ENCODE measurements around the gene TMEM163. TPM values are rescaled to one million over a fixed set of nuclear protein-coding genes. Genes with fewer than 3 reads are reported as not detected.

Gene TMEM163
- total RNA-seq, 1 donor from 2014 or later = 16.3 TPM

GRCh38 chr2:134449157-134449556 lies 269.6 kb downstream of the TMEM163 start:
- DNase-seq (ENCODE audit: low spot score in 2 of 2) (no peak), FAIRE-seq (no peak)

GRCh38 chr2:134448650-134449049 lies 270.1 kb downstream of the TMEM163 start:
- FAIRE-seq (no peak), DNase-seq (ENCODE audit: low spot score in 2 of 2) (no peak)

GRCh38 chr2:134447669-134448068 lies 271.1 kb downstream of the TMEM163 start:
- no peak for FAIRE-seq

DNA sequence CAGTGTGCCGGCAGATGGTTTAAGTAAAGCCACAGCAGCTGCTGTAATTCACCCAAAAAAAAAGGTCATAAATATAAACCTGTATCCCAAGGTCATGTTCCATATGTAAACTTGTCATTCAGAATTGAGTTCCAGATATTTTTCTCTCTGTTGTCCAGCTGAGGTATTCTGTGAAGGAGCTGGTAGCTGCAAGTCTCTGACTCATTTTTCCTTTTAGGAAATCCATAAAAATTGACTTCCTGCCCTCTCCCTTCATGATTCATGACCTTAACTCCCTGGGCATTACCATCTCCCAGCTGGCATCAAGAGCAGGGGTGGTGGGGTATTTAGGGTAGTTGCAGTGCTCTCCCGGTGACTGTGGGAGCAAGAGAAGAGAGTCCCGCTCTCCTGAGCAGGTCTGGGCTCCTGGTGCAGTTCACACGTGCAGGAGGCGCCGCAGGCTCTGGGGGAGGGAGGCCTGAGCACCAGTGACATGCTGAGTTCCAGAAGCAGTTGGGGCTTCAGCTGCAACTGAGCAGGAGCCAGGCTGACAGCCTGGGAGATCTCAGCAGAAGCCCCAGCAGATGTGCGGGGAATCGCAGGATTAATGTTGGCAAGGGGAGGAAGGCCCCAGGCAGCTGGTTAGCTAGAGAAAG lies 272.3 kb downstream of the TMEM163 start:
- DNase-seq (ENCODE audit: low spot score in 2 of 2) (no peak), FAIRE-seq (no peak)

More at GRCh38 chr2:134447669-134448068, 271.1 kb downstream of the TMEM163 start:
- DNase-seq (ENCODE audit: low spot score in 2 of 2) = no peak

DNA sequence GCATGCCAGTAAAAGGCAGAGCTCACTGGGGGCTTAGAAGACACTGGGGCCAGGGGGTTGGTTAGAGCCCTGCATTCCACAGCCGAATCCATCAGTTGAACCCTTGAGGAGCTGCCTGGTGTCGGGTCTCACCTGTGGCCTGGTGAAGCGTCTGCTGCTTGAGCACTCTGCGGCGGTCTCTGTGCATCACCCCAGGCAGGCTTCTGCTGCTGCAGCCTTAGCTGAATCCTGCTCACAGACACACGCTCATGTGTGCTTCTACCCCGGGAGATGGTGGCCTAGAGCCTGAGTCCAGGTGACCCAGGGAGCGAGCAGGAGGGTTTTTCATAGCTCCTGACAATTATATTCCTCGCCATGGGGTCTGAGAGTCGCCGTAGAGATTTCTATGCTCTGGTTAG lies 272.8 kb downstream of the TMEM163 start:
- no peak for FAIRE-seq

DNA sequence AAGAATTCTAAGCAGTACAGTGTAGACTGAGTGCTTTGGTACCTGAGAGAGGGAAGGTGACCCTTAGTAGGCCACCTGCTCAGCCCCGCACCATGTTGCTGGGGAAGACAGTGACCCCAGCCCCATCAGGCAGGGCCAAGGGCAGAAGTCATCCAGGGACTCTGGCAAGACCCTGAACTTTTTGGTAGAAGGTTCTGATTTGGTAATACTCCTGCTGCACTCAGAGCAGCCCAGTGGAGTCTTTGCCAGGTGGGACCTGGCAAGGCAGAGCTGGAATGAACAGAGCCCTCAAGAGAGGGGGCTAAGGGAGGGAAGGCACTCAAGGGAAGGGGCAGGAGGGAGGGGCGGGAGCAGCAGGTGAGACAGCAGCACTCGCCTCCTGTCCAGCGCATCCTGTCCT lies 273.7 kb downstream of the TMEM163 start:
- FAIRE-seq = no peak
- no peak for DNase-seq (ENCODE audit: low spot score in 2 of 2)

More for the DNA sequence above, 272.8 kb downstream of the TMEM163 start:
- no peak for DNase-seq (ENCODE audit: low spot score in 2 of 2)

DNA sequence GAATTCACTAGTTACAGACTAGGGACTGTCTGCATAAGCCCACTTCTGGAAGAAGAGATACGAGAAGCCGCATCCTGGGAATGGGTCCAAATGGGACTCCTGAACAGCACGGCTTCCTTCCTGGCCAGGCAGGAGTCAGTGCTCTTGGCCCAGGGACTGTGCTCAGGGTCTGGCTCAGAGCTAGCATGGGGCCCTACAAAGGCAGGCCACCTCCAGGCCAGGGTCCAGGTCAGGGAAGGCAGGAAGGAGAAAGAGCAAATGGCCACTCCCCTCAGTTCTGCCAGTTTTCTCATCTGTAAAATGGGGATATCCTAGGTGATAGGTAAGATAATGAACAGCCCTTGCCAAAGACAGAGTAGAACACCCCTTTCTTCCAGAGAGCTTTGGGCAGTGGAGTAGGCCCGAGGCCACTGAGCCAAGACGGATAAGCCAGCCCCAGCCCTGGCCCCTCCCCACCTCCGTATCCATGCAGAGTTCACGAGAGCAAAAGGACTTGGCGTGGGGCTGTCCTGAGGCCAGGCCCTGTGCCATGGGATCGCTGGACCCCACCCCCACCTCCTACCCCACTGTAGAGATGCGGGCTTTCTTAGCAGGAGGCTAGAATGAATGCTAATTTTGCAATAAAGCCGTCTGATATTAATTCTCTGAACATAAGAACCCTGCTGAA lies 274.9 kb downstream of the TMEM163 start:
- no peak for FAIRE-seq
- DNase-seq (ENCODE audit: low spot score in 2 of 2) = no peak

GRCh38 chr2:134441153-134441863 lies 277.5 kb downstream of the TMEM163 start:
- FAIRE-seq = no peak
- no peak for DNase-seq (ENCODE audit: low spot score in 2 of 2)

DNA sequence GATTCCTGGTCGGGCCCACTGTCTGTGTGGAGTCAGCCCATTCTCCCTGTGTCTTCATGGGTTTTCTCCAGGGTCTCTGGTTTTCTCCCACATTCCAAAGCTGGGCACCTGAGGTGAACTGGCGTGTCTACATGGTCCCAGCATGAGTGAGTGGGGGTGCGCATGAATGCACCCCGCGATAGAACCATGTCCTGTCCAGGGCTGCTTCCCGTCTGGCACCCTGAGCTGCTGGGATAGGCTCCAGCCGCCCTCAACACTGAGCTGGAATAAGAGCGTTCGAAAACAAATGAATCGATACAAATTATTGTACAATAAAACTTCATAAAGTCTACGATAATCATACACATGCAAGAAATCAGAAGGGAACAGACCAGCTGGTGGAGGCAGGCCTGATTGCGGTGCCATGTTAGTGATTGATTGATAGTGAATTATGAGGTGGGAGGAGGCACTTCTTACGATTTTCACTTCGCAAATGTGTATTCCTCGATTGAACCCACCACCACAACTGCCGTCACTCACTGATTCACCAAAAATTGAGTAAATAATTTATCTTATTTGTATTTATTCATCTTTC lies 278.4 kb downstream of the TMEM163 start:
- FAIRE-seq (no peak), DNase-seq (ENCODE audit: low spot score in 2 of 2) (no peak)

- FAIRE-seq (no peak), DNase-seq (ENCODE audit: low spot score in 2 of 2) (no peak)
Measured at GRCh38 chr2:134438371-134438770, 280.4 kb downstream of the TMEM163 start.

DNA sequence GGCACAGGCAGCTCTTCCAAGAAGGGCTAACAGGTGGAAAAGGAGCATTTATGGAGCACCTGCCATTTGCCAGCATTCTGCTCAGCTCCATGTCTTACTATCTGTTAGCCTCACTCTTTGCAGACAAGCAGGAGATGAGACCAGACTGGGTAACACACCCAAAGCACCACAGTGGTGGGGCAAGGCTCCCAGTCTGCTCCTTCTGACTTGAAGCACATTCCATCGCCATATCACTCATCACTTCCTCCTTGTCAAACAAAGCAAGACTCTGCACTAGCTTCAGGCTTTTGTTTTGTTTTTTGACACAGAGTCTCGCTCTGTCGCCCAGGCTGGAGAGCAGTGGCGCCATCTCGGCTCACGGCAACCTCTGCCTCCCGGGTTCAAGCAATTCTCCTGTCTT lies 282.1 kb downstream of the TMEM163 start:
- FAIRE-seq (no peak), DNase-seq (ENCODE audit: low spot score in 2 of 2) (no peak)

DNA sequence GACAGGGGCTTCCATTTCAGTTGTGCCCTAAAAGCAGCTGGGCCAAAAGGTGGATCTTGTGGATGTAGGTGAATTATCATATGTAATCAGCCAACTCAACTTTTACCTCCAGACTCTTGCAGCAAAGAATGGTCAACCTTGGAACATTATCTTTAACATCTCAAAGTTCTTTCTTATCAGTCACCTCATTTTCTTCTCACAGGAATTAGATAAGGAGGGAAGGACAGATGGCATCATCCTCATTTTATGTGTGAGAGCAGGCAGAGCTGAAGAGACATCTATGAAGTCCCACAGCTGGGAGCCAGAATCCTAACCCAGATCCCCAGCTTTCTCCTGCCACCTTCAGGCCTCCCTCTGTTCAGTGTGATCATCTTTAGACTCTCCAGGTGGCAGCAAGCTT lies 282.9 kb downstream of the TMEM163 start:
- DNase-seq (ENCODE audit: low spot score in 2 of 2) (no peak), FAIRE-seq (no peak)

DNA sequence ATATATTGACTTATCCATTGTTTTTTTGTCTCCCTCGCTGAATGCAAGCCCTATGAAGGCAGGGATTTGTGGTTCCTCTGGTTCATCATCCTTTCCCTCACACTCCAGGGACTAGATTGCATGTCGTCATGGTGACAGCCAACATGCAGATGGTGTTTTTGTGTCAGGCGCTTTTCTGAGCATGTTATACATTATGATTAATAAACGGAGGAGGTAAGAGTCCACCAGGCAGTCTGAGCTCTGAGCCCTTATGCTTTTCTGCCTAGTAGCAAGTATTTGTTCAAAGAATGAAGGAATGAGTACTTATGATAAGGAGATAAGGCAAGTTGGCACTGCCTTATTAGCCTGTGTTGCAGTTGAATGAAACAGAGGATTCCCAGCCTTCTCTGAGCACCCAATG lies 283.3 kb downstream of the TMEM163 start:
- no peak for DNase-seq (ENCODE audit: low spot score in 2 of 2)
- no peak for FAIRE-seq

- DNase-seq (ENCODE audit: low spot score in 2 of 2) (no peak), FAIRE-seq (no peak)
Measured at GRCh38 chr2:134433979-134434378, 284.8 kb downstream of the TMEM163 start.

- no peak for DNase-seq (ENCODE audit: low spot score in 2 of 2)
- no peak for FAIRE-seq
Measured at GRCh38 chr2:134433469-134433868, 285.3 kb downstream of the TMEM163 start.

- no peak for FAIRE-seq
Measured at GRCh38 chr2:134432435-134432883, 286.3 kb downstream of the TMEM163 start.

GRCh38 chr2:134431838-134432434 lies 286.9 kb downstream of the TMEM163 start:
- FAIRE-seq (no peak), DNase-seq (ENCODE audit: low spot score in 2 of 2) (no peak)

More at GRCh38 chr2:134432435-134432883, 286.3 kb downstream of the TMEM163 start:
- no peak for DNase-seq (ENCODE audit: low spot score in 2 of 2)

- FAIRE-seq (no peak), DNase-seq (ENCODE audit: low spot score in 2 of 2) (no peak)
Measured at GRCh38 chr2:134429886-134430285, 288.9 kb downstream of the TMEM163 start.

DNA sequence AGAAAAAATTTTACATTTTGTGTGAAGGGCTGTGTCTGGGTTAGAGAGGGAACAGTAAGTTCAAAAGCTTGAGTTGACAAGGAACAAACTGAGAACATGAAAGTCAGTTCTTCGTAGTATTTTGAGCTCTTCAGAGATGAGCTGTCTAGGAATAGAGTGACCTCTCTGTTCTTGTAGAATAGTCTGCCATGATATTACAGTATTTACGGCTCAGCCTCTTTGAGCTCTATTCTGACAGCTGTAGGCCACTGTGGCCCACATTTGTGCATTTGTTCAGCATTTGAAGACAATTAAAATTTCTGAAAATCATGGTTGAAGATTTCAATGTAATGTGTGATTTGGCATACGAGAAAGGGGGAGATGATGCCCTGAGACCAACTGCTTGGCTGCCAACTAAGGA lies 292.1 kb downstream of the TMEM163 start:
- no peak for FAIRE-seq
- DNase-seq (ENCODE audit: low spot score in 2 of 2) = no peak

GRCh38 chr2:134425724-134426496 lies 292.9 kb downstream of the TMEM163 start:
- DNase-seq (ENCODE audit: low spot score in 2 of 2) (no peak), FAIRE-seq (no peak)
